Hepatocyte (in vitro differentiated cells): ENCODE data around the gene ZFP91. TPM values are rescaled to one million over a fixed set of nuclear protein-coding genes. Genes with fewer than 3 reads are reported as not detected.

Experiments used
- DNase-seq: peaks from one replicate; pipeline ENCODE4 v3.0.0-alpha.2; 2016; ENCODE audit warnings: low spot score
- H2AFZ ChIP-seq: fragments of 200-600 bp; sonication (generic); 2 replicates; pipeline ENCODE4 v1.6.0; 2016; ENCODE audit warnings: antibody characterized with exemption, mild to moderate bottlenecking
- H3K27ac ChIP-seq: fragments of 200-600 bp; sonication (generic); 2 replicates; pipeline ENCODE4 v1.5.1; 2016; ENCODE audit warnings: mild to moderate bottlenecking
- H3K27me3 ChIP-seq: fragments of 200-600 bp; sonication (generic); 2 replicates; pipeline ENCODE4 v1.6.1; 2016
- H3K36me3 ChIP-seq: fragments of 200-600 bp; sonication (generic); replicated peaks from 2 replicates; pipeline ENCODE4 v1.5.1; 2016; ENCODE audit warnings: low read depth; ENCODE audit not compliant: insufficient read depth
- H3K4me1 ChIP-seq: fragments of 200-600 bp; sonication (generic); 2 replicates; pipeline ENCODE4 v1.5.1; 2016; ENCODE audit warnings: mild to moderate bottlenecking, moderate library complexity; ENCODE audit not compliant: insufficient read depth
- H3K4me2 ChIP-seq: fragments of 200-600 bp; sonication (generic); 2 replicates; pipeline ENCODE4 v1.6.0; 2016
- H3K4me3 ChIP-seq: fragments of 200-600 bp; sonication (generic); 2 replicates; pipeline ENCODE4 v1.5.1; 2016; ENCODE audit warnings: mild to moderate bottlenecking
- H3K79me2 ChIP-seq: fragments of 200-600 bp; sonication (generic); 2 replicates; pipeline ENCODE4 v1.6.0; 2017; ENCODE audit warnings: mild to moderate bottlenecking
- H3K9me2 ChIP-seq: fragments of 200-600 bp; sonication (generic); replicated peaks from 2 replicates; pipeline ENCODE4 v1.6.0; 2017; ENCODE audit warnings: mild to moderate bottlenecking; ENCODE audit not compliant: insufficient read depth
- H3K9me3 ChIP-seq: fragments of 200-600 bp; sonication (generic); 2 replicates; pipeline ENCODE4 v1.5.1; 2016; ENCODE audit warnings: low read depth, mild to moderate bottlenecking
- H4K20me1 ChIP-seq: fragments of 200-600 bp; sonication (generic); 2 replicates; pipeline ENCODE4 v1.6.0; 2016; ENCODE audit warnings: mild to moderate bottlenecking; ENCODE audit not compliant: insufficient read depth, poor library complexity, severe bottlenecking
- EZH2 ChIP-seq: fragments of 200-600 bp; sonication (generic); IDR thresholded peaks from 2 replicates; pipeline ENCODE4 v1.6.1; 2016; ENCODE audit warnings: antibody characterized with exemption, mild to moderate bottlenecking, borderline replicate concordance
- EZH2phosphoT487 ChIP-seq: fragments of 200-600 bp; sonication (generic); IDR thresholded peaks from one replicate; pipeline ENCODE4 v1.6.1; 2018; ENCODE audit warnings: antibody characterized with exemption, mild to moderate bottlenecking, low read depth, moderate library complexity; ENCODE audit not compliant: unreplicated experiment, severe bottlenecking
- WGBS: methylation state at CpG from one replicate; pipeline ENCODE4 v1.1.6; 2016; ENCODE audit warnings: low lambda C conversion rate; ENCODE audit errors: missing lambda C conversion rate; 5-methylcytosine and 5-hydroxymethylcytosine counted together
- polyA plus RNA-seq: library from polyadenylated mRNA; unstranded; fragments of >200 nt; fragmentation: Nextera tagmentation; extraction: Ambion mirVana; gene quantifications from 2 replicates; pipeline ENCODE4 v1.2.1, GENCODE V29; 2016
- total RNA-seq: library from RNA; depleted of rRNA; stranded (reverse); fragments of >200 nt; gene quantifications from 2 replicates; pipeline ENCODE4 v1.2.3, GENCODE V29; 2014
- TF ChIP-seq, protein P1 (sequence below): fragments of 200-600 bp; sonication (generic); IDR thresholded peaks from 2 replicates; pipeline ENCODE4 v1.5.1; 2016; ENCODE audit warnings: antibody characterized with exemption, mild to moderate bottlenecking; ENCODE audit not compliant: poor library complexity

The ZFP91 gene
- total and polyA plus RNA-seq, 2 experiments from 2014 or later = 13.7 to 42.0 TPM

DNA sequence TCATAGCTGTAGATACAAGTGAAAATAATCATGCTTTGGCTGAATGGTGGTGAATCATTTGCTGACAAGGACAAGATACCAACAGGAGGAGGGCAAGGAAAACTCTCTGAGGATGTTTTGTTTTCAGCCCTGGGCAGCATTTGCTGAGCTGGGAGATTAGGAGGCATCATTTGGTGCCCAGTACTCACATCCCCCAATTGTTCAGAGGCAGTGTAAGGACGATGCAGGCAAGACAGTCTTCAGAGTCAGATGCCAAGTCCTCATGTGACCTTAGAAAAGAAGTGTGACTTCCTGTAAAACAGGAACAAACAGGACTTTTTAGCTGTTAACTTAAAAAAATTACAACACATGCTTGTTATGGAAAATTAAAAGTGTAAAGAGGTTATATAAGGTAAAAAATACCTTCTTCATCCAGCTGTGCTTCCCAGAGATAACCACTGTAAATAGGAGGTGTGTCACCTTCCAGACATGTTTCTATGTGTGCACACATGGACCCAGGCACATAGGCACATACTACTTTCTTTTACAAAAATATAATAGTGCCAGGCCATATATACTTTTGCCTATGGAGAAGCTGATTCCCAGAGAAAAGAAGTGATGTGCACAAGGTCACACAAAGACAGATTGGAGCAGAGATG lies 61.6 kb downstream of the ZFP91 start:
- H2AFZ ChIP-seq = no peak overlapping the region
- no peaks in the 10 kb centered on the region for H3K9me2 ChIP-seq
- no peaks in the 10 kb centered on the region for H4K20me1 ChIP-seq
- peaks cover 3% of the 10 kb centered on the region for H3K4me1 ChIP-seq
- H3K36me3 ChIP-seq = no peaks in the 10 kb centered on the region
- DNase-seq = no peak
- WGBS = 50% methylated on average over 1 of the region's 1 CpG
- no peaks in the 10 kb centered on the region for H3K27me3 ChIP-seq
- no peak overlapping the region for H3K4me3 ChIP-seq
- no peak overlapping the region for H3K4me2 ChIP-seq
- TF ChIP-seq, protein P1, sequence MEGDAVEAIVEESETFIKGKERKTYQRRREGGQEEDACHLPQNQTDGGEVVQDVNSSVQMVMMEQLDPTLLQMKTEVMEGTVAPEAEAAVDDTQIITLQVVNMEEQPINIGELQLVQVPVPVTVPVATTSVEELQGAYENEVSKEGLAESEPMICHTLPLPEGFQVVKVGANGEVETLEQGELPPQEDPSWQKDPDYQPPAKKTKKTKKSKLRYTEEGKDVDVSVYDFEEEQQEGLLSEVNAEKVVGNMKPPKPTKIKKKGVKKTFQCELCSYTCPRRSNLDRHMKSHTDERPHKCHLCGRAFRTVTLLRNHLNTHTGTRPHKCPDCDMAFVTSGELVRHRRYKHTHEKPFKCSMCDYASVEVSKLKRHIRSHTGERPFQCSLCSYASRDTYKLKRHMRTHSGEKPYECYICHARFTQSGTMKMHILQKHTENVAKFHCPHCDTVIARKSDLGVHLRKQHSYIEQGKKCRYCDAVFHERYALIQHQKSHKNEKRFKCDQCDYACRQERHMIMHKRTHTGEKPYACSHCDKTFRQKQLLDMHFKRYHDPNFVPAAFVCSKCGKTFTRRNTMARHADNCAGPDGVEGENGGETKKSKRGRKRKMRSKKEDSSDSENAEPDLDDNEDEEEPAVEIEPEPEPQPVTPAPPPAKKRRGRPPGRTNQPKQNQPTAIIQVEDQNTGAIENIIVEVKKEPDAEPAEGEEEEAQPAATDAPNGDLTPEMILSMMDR = no peak
- no peak for TF ChIP-seq EZH2
- no peak for TF ChIP-seq EZH2phosphoT487
- H3K27ac ChIP-seq = no peak overlapping the region
- no peaks in the 10 kb centered on the region for H3K9me3 ChIP-seq
- H3K79me2 ChIP-seq = no peaks in the 10 kb centered on the region

DNA sequence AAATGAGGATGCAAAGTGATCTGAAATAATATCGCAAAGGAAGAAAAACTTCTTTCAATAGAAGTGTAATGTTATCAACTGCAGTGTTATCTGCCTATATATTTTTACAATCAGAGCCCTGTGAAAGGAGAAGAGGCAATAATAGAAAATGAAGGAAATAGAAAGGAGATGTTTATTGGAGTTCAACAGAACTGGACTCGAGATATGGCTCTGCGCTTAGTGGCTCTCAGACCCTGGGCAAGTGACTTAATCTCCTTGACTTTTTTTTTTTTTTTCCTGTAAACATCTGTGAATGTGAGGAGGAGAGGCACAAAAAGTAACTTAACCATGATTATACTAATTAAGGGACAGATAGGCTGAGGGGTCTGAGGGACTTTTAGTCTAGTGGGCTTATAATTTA lies 62.5 kb downstream of the ZFP91 start:
- no peaks in the 10 kb centered on the region for H4K20me1 ChIP-seq
- no peak overlapping the region for H3K4me3 ChIP-seq
- DNase-seq = no peak
- H2AFZ ChIP-seq = no peak overlapping the region
- H3K4me2 ChIP-seq = no peak overlapping the region
- no peaks in the 10 kb centered on the region for H3K79me2 ChIP-seq
- TF ChIP-seq EZH2phosphoT487 = no peak
- TF ChIP-seq, protein P1 = no peak
- TF ChIP-seq EZH2 = no peak
- 84% methylated on average over 3 of the region's 3 CpGs for WGBS
- no peaks in the 10 kb centered on the region for H3K36me3 ChIP-seq
- peaks cover 3% of the 10 kb centered on the region for H3K4me1 ChIP-seq
- no peaks in the 10 kb centered on the region for H3K9me3 ChIP-seq
- H3K27me3 ChIP-seq = no peaks in the 10 kb centered on the region
- no peaks in the 10 kb centered on the region for H3K9me2 ChIP-seq
- no peak overlapping the region for H3K27ac ChIP-seq

DNA sequence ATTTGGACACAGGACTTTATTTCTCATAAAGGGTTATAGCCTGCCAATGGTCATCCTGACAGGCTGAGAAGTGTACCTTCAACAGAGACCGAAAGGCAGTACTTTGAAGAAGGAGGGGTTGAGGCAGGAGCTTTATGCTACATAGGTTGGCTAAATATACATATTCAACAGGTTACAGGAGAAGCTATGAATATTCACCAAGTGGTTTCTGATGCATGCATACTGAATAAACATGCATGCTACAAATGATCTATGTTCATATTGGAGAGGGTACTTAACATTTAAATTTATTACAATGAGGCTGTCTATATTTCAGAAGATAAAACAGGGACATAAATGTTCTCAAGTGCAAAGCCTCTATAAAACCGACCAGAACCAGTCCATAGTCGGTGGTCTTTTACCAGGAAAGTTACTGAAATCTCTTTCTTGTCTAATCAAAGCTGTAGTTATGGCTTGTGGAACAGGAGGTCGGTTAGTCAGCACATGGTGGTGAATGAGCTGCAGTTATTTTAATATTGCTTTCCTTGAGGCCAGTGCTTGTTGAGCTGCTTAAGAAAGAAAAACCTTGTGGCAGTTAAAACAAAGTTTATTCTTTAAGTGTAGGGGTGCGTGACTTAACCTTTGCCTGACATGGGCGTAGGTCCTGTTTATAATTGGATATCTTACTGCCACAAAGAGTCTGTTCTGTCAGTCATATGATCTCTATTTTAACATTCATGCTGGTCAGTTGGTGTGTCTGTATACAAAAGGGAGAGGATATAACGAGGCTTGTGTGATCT lies 63.1 kb downstream of the ZFP91 start:
- TF ChIP-seq, protein P1 = no peak
- TF ChIP-seq EZH2phosphoT487 (no peak), EZH2 (no peak)
- H3K27me3 ChIP-seq = no peaks in the 10 kb centered on the region
- H3K36me3 ChIP-seq = no peaks in the 10 kb centered on the region
- H3K4me3 ChIP-seq = no peak overlapping the region
- 64% methylated on average over 7 of the region's 7 CpGs for WGBS
- H3K4me1 ChIP-seq = peaks cover 3% of the 10 kb centered on the region
- peak overlapping the region; percentile 27 for H3K27ac ChIP-seq
- no peak for DNase-seq
- no peaks in the 10 kb centered on the region for H3K9me3 ChIP-seq
- H3K4me2 ChIP-seq = no peak overlapping the region
- H2AFZ ChIP-seq = no peak overlapping the region
- no peaks in the 10 kb centered on the region for H4K20me1 ChIP-seq
- no peaks in the 10 kb centered on the region for H3K79me2 ChIP-seq
- no peaks in the 10 kb centered on the region for H3K9me2 ChIP-seq
